ENCODE data around the gene PRKAG2.

The PRKAG2 gene

DNA sequence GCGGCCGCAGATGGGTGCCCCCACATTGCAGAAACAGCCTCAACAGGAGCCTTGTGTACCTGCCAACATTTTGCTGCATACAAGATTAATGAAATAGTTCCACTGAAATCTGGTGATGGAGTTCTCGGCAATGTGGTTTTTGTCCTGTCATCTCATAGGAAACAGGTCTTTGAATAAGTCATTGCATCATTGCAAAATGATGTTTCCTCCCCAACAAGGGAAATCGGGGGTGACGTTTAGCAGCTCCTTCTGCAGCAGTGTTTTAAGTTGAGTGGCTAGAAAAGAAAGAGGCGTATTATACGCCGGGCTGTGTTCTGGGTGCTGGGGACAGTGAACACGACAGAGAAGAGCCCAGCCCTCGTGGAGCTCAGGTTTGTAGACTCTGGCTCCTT, 177.0 kb downstream of the PRKAG2 start:
- in situ Hi-C loops (cut with MboI; ENCODE audit: low sequenced_read_pairs), result no loop called here

DNA sequence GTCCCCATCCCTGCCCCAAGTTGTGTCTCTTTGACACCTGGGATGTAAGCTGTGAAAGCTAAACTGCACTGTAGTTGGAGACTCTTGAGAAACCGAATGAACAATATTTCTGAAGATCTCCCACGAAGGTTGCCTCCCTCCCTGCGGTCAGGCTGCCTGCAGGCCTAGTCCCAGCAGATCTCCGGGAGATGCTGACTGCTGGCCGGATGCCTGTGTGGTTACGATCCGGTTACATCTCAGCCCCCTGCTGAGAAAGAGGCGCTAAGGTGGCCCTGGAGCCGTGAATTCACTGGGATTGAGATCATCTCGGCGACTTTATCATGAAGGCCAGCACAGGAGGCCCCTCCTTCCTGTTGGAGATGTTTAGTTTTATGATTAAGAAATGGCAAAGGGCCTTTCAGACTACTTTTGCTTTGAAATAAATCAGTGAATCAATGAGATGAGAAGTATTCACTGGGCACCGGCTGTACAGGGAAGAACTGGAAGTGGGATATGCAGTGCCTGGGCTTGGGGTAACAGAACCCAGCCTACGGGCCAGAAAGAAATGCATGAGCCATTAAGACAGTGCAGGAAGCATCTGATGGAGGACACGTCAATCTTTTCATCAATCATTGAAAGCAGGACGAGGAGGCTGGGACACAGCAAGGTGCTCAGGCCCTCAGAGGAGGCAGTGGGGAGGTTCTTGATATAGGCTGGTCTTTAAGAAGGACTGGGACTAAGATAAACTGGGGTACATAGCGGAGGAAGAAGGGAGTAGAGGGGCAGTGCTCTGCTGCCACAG, 177.6 kb downstream of the PRKAG2 start:
- in situ Hi-C loops (cut with MboI; ENCODE audit: low sequenced_read_pairs), result no loop called here

DNA sequence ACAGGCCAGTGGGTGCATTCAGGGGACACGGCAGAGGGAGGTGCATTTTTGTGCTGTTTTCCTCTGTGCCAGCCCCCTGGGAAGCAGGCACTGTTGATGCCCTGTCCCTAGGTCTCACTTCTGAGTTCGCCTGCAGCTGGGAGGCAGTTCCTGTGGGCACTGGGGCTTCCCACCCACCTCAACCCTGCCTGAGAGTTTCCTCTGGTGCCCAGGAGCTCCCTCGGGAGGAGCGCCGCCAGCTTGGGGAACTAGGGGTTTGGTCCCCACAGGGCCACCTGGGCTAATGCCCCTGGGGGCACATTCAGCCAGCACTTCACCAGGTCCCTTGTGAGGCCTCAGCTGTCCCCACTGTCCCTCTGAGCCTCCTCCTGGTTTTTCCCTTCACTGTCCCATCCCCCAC, 179.0 kb downstream of the PRKAG2 start:
- in situ Hi-C loops (cut with MboI; ENCODE audit: low sequenced_read_pairs), result no loop called here

DNA sequence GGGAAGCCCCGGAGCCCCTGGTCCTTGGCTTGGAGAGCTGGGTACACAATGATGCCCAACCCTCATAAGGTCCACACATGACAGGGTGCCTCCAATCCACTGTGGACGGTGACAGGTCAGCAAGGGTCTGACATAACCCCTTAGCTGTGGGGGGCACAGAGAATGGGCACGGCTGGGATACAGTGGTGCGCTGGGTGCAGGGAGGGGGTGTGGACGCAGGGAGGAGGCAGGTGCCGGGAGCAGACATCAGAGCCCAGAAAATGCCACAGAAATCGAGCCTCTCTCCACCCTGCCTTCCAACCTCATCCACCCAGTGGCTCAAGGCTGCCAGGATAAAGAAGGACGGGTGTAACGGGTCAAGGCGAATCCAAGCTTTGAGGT, 179.4 kb downstream of the PRKAG2 start:
- in situ Hi-C loops (cut with MboI; ENCODE audit: low sequenced_read_pairs), result no loop called here

DNA sequence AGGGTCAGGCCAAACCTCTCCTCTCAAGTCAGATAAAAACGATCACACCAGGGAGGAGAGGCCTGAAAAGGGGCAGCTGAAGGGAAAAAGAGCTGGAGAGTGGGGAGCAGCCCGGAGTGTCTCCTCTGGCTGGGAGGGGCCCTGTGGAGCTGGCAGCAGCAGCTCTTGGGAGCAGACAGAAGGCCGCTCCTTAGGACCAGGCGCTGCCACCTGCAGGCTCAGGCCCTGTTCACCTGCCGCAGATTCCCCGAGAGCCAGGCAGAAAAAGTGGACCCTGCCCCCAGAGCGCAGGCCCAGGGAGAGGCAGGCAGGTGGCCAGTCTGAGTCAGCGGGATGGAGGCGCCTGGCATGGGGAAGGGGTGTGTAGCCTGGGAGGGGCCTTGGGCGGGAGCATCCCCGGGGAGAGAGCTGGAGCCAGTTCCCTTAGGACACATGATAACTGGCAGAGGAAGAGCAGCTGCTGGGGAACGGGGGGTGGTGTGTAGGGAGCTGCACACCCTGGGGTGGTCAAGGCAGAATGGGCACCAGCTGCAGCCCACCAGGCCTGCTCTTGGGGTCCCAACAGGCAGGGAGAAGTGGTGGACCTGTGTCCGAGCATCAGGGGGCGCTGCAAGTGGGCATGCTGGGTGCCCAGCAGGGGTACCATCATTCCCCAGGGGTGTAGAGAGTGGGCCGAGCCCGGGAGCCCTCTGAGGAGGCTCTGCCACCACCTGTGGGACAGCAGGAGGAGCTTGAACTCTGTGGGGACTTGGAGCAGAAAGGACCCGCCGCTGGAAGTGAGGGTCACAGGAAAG, 180.0 kb downstream of the PRKAG2 start:
- in situ Hi-C loops (cut with MboI; ENCODE audit: low sequenced_read_pairs), result no loop called here

DNA sequence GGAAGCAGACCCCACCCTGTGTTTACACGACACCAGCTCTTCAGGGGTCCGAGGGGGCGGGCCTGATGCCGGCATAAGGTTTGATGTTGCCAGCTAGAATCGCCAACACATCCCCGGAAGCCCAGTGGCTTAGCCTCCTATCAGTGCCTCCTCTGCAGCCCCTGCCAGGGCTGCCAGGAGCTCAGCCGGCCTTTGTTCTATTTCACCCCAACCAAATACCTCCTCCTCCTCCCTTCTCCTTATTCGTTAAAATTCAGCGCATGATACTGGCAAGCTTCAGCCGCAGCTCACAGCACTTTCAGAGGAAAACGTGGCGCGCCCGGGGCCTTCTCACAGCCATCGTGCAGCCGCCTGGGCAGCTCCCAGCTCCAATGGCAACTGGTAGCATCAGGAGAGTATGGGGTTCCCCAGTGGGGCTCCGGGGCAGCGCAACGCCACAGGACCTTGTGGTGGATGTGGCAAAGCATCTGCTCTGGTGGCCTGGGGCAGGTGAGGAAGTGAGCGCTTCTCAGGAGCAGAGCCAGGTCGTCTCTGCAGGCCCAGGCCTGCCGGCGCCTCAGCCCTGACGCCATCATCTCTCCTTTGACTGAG, 180.9 kb downstream of the PRKAG2 start:
- in situ Hi-C loops (cut with MboI; ENCODE audit: low sequenced_read_pairs), result no loop called here

DNA sequence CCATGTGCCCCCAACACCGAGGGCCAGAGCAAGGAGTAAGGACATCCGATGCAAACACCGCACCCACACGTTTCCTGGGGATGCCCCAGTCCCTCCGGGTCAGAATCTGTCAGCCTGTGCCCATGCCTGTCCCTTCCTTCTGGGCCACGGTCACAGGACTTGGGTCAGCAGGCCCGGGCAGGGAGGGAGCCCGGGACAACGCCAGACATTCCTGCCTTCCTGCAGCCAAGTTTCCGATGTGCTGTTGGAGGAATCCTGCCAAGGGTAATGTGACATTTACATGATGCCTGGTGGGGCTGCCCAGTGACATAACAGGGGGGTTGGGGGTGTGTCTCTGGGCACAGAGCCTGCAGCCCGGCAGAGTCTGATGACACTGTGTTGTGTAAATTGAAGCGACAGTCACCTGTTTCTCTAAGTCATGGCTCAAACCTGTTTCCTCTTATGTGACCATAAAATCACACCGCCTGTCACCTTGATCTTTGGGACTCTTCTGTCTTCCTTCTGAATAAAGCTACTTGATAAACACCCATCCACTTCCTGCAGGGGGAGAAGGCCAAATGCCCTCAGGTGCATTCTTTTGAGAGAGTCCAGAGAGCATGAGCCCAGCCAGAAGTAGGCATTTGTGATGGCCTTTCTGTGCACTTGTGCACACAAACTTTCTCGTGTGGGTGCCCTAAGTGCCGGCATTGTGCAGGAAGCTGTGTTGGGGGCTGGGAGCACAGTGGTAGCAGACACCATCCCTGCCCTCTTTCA, 181.9 kb downstream of the PRKAG2 start:
- in situ Hi-C loops (cut with MboI; ENCODE audit: low sequenced_read_pairs), result no loop called here

DNA sequence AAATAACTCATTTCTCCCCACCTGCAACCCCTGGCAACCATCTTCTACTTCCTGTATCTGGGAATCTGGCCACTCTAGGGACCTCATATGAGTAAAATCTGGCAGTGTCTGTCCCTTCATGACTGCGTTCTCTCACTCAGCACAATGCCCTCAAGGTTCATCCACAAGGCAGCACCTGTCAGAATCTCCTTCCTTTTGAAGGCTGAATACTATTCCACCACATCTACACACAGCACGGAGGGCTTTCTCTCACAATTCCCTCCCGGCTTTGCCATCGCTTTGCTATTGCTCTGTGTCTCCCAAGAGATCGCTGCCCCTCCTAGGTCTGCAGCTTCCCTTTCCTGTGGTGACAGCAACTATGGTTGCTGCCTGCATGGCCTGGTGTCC, 182.5 kb downstream of the PRKAG2 start:
- in situ Hi-C loops (cut with MboI; ENCODE audit: low sequenced_read_pairs), result no loop called here

DNA sequence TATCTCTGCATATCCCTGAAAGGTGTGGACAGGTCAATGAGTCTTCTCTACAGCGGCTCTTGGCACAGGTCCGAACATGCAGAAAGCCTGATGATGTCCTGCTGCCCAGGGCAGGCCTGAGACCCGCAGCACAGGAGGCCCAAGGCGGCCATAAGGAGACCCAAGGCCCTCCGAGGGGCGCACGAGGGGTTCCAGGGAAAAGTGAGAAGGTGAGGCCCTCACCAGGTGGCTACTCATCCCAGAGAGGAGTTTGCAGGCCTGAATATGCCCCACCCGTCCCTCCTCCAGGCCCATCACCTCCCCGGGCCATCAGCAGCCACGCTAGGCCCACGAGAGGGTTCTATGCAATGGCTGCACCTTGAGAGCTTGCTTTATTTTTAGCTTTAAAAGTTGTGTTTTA, 183.8 kb downstream of the PRKAG2 start:
- in situ Hi-C loops (cut with MboI; ENCODE audit: low sequenced_read_pairs), result no loop called here

DNA sequence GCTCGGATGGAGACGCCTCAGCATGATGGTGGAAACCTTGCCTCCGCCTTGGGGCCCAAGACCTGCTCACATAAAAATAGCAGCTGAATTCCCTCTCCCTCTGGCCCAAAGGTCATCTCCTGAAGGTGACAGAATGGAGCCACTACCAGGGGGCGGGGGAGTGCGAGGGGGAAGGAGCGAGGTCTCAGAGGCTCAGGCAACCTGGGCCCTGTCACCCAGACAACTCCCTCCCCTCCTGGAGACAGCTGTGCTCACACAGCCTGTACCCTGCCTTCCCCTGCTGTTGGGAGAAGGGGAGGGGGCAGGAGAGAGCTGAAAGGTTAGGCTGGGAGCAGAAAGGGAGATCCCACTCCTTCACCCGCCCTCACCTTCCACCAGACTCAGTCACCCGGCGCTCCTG, 184.2 kb downstream of the PRKAG2 start:
- in situ Hi-C loops (cut with MboI; ENCODE audit: low sequenced_read_pairs), result no loop called here

DNA sequence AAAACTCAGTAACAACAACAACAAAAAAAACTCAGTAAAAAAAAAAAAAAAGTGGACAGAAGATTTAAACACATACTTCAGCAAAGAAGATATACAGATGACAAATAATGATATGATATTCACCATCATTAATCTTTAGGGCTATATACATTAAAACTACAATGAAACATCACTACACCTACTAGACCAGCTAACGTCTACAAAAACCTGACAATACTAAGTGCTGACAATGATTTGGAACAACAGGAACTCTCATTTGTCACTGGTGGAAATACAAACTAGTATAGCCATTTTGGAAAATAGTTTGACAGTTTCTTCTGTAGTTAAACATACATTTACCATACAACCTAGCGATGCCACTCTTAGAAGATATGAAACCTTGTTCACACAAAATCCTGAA, 185.5 kb downstream of the PRKAG2 start:
- in situ Hi-C loops (cut with MboI; ENCODE audit: low sequenced_read_pairs), result no loop called here

DNA sequence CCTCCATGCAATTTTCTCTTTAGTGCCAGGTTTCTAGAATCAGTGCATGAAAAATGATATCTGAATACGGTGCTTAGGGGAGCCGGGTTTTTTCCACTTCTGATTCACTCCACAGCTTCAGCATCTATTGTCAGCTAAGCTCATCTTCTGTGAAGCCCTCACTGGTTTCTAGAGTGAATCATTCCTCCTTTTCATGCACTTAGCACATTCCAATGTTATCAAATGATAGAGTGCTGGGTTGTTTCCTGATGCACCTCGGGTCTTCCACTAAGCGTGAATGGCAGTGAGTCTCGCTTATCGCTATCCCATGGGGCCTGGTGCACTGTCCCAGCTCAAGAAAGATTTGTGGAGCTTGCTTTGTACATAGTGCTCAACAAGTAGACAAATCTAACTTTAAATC, 186.3 kb downstream of the PRKAG2 start:
- in situ Hi-C loops (cut with MboI; ENCODE audit: low sequenced_read_pairs), result no loop called here

DNA sequence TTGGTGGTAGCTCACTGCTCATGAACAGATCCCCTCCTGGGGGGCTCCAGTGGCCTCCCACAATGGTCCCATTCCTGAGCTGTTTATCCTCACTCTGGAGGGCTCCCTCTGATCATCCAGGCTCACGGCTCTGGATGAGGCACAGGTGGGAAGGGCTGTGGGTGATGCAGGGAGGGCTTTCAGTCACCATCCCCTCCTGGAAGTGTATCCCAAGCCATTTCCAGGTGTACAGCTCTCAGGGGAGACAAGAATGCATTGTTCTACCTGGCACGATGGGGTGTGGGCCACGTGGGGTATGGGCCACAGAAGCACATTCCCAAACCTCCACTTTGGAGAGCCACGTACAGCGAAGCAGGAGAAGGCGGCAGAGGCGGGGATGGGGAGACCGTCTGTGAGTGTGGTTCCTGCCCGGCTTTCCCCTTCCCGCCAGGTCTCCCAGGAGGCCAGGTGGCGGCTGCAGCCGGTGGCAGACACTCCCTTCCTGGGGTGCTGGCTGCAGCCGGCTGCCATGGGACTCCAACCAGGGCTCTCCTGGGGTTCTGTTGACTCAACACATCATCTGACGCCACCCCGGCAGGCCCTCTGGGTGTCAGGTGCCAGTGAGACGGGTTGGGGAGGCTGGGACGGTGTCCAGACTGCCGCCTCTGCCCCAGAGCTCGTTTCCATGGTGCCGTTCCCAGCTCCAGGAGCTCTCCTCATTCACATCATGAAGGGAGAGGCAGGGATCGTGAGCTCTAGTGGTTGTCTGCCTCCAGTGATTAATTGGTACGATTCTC, 187.5 kb downstream of the PRKAG2 start:
- in situ Hi-C loops (cut with MboI; ENCODE audit: low sequenced_read_pairs), result no loop called here

DNA sequence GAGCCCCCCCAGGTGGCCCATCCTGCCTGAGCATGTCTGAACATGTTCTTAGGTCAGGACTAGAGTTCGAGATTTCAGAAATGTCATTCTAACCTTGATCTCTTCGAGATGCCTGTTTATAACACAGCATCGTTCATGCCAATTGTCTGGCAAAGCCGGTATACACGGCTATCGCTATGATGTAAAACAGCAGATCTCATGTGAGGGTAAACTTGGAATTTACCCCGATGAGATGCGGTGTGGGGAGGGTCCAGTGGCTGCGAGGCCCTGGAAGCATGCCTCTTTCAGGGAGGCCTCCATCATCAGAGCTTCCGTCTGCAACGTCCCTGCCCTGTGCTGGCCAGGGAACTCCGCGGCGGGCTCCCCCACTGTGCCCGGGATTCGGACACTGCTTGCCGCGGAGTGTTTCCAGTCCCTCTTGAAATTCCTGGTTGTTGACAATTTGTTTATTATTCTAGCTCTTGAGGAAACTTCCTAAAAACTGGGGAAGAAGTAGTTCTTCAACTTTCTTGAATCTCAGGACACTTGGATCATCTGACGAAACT, 188.6 kb downstream of the PRKAG2 start:
- in situ Hi-C loops (cut with MboI; ENCODE audit: low sequenced_read_pairs), result no loop called here

DNA sequence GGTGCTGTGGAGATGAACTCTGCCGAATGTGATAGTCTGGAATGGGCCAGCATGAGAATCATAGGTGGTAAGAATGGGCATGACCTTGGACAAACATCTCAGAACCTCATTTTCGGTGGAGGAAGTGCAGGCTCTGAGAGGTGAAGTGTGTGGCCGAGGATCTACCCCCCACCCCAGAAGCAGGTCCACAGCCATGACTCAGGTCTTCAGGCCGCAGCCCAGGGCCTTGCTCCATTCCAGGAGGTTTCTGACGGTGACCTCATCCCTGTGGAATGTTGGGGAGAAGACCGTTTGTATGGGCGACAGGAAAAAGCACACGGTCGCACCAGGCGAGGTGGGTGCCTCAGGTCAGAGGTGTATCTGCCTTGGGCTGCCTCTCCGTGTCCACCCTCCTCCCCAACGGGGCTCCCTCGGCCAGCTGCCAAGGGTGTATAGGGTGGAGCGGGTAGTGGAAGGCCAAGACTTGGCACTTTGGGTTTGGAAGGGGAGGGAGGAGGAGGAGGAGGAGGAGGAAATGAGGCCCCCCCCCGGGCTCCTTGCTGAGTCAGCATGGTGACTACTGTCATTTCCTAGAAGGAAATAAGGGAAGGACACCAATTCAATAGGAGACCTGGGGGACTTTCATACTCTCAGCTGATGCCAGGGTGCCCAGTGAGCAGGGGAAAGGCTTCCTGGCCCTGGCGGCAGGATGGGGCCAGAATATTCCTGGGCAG, 189.2 kb downstream of the PRKAG2 start:
- in situ Hi-C loops (cut with MboI; ENCODE audit: low sequenced_read_pairs), result no loop called here

DNA sequence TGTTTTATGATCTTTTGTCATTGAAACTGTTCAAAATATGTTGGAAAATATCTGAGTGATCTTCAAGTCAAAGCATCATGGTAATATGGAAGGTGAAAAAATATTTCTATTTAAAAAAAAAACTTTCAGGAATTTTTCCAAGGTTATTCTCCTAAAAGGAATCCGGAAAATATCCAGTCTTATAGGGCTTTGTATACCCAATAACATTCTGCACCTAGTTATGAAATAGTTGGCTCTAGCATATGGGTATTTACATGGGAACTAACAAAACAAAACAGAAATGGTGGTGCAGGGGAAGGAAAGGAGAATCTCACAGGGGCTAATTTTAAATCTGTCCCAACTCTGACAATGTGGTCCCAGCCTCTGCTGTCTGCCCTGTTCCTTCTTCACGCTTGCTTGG, 190.1 kb downstream of the PRKAG2 start:
- in situ Hi-C loops (cut with MboI; ENCODE audit: low sequenced_read_pairs), result no loop called here

DNA sequence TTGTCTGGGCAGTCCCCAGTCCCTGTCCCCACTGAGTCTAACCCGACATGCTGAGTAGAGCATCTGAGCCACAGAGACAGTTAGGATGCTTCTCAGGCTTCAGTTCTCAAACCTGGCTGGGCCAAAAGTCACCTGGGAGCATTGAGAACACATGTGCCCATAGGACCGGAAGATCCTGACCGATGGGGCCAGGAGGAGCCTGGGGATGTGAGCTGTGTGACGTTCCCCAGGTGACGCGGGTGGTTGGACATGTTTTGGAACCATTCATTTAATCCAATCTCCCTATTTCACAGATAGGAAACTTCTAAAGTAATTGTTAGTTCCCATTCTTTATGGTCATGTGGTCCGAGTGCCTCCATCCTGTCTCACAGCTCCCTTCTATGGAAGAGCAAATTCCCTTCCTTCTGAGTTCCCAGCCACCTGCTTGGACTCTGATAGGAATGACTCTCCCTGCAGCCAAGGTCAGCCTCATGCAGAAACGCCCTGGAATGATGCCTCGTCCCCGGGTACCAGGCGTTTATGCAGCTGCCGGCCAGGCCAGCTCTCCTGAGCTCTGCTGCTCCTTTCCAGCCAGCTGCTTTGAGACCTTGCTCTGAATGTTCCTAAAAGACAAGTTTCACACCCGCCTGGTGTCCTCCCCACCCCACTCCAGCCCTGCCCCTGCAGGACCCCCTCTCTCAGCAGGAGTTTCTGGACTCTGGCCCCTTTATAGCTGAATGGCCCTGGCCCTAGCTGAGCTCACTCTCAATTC, 190.7 kb downstream of the PRKAG2 start:
- in situ Hi-C loops (cut with MboI; ENCODE audit: low sequenced_read_pairs), result no loop called here

DNA sequence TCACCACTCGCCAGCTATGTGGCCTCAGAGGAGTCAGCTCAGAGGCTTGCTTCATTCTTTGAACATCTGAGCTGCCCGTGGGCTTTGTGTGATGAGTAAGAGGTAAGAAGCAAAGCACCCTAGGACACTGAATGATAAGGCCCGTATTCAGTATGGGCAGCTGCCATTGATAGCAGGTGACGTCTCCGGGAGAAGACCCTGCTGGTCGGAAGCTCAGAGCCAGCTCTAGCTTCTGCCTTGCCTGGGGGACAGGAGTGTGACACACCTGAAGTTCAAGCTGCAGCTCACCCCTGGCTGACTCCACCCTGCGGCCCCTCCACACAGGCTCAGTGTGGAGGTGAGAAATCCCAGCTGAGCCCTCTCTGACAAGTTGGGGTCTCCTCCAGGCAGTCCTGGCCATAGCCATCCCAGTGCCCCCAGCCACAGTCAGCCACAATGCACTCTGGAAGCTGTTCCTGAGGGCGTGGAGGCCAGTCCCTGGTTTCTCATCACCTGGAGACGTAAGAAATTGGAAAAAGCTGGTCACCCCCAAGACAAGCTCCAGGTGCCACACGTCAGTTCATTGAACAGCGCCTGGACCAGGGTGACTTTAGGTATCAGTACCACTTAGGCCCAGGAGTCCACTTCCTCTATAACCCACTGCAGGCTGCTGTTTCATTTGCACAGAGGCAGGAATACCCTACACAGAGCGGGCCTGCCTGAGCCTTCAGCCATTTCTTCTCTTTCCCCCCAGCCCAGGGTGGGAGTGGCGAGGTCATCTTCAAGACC, 192.3 kb downstream of the PRKAG2 start:
- in situ Hi-C loops (cut with MboI; ENCODE audit: low sequenced_read_pairs), result no loop called here

Data from HL-60/S4 treated with phorbol 12-myristate 13-acetate at 8.2 ng/mL for 4 days and 3 days (cell line).